GM18951 (cell line): ENCODE measurements around the gene NOB1.

ENCODE experiments used
- POLR2A ChIP-seq: IDR thresholded peaks from 4 replicates; pipeline ENCODE4 v1.6.1; 2011; ENCODE audit warnings: mild to moderate bottlenecking; ENCODE audit not compliant: insufficient read length, insufficient read depth; ENCODE audit errors: extremely low read depth
- in situ Hi-C: fragments of 300-500 bp; cut with MboI; formaldehyde crosslinking; loops from one replicate; pipeline ENCODE4 v1.12.0; 2022; ENCODE audit warnings: low sequenced_read_pairs, mixed read lengths, inconsistent platforms; ENCODE audit not compliant: unreplicated experiment

Gene NOB1

GRCh38 chr16:69724414-69724873 is 30.3 kb downstream of the NOB1 start:
- no peak for TF ChIP-seq POLR2A
- in situ Hi-C loops = no loop called here

DNA sequence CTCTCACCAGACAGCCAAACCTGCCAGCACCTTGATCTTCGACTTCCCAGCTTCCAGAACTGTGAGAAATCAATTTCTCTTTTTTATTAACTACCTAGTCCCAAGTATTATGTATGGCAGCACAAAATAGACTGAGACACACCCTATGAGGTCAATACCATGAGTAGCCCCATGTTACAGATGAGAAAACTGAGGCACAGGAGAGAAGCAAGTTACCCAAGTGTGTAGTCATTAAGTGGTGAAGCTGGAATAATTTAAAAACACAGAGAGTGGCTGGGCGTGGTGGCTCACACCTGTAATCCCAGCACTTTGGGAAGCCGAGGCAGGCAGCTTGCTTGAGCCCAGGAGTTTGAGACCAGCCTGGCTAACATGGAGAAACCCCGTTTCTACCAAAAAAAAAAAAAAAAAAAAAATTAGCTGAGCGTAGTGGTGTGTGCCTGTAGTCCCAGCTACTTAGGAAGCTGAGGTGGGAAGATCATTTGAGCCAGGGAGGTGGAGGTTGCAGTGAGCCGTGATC is 33.2 kb downstream of the NOB1 start:
- no peak for TF ChIP-seq POLR2A
- in situ Hi-C loops = no loop called here

- TF ChIP-seq POLR2A = no peak
- in situ Hi-C loops = no loop called here
Observed at GRCh38 chr16:69720822-69721430, 33.8 kb downstream of the NOB1 start.

- no peak for TF ChIP-seq POLR2A
- in situ Hi-C loops = no loop called here
Observed at GRCh38 chr16:69718111-69718764, 36.5 kb downstream of the NOB1 start.

DNA sequence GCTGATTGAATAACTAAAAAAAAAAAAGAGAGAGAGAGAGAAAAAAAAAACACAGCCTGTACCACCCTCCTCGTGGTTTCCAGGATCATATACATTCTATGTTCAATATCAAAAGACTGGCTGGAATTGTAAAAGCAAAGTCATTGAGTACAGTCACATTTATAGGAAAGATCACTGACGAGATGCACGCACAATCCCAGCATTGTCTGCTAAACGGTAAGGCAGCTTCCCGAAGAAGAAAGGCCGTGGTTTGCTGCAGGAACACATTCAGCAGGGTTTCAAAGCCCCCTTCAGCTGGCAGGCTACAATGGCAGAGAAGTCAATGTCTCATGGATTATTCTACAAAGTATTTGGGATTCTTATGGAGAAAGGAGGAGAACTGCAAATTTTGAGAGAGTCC is 37.7 kb downstream of the NOB1 start:
- TF ChIP-seq POLR2A = no peak
- in situ Hi-C loops = no loop called here

DNA sequence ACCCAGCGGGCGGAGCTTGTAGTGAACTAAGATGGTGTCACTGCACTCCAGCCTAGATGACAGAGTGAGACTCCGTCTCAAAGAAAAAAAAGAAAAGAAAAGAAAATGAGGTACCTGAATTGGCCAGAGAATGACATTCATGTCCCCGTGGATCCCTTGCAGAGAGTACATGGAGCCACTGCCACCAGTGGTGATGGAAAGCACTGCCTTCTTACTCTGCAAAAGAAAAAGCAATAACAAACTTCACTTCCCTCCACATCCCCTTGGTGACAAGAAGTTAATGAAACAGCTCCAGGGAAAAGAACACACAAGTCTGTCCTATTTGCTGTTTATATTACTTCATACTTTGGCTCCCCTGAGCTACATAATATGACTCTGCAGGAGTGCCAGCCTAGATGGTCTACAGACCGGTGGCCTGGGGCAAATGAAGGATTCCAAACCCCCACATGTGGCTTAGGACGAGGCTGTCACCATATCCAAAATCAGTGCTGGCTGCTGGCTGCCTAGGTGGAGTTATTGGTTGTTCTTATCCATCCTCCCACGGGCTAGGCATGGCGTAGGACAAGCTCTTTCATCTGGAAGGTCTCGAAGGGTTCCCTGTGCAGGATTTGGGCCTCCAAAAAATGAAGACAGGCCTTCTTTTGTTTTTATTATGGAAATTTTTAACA is 41.7 kb downstream of the NOB1 start:
- in situ Hi-C loops = no loop called here
- no peak for TF ChIP-seq POLR2A

GRCh38 chr16:69712277-69712676 is 42.4 kb downstream of the NOB1 start:
- in situ Hi-C loops = no loop called here
- TF ChIP-seq POLR2A = no peak

GRCh38 chr16:69711115-69711740 is 43.5 kb downstream of the NOB1 start:
- in situ Hi-C loops = no loop called here
- TF ChIP-seq POLR2A = no peak

DNA sequence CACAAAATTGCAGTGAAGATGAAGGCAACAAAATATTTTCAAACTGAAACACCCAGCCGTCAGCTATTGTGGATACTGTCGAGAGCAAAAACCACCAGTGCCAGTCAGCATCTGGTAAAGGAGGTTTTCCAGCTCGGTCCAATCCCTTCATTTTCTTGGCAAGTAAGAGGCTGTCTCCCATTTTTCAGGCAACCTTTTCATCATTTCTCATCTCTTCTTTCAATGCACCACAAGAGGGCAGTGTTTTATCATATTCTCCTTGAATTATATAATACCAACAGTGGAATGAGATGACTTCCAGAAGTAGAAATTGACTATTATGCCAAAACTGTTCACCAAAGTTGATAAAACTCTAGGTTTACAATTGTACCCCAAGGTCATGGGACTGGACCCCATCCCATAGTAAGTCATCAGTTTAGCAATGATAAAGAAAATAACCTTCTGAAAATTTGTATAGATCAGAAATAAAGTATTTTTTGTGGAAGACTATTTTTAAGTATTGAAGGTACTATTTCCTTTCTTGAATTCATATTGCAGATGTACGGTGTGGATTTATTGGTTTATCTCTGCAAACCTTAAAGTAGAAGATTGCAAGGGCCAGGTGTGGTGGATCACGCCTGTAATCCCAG is 45.2 kb downstream of the NOB1 start:
- TF ChIP-seq POLR2A = no peak
- in situ Hi-C loops = no loop called here

DNA sequence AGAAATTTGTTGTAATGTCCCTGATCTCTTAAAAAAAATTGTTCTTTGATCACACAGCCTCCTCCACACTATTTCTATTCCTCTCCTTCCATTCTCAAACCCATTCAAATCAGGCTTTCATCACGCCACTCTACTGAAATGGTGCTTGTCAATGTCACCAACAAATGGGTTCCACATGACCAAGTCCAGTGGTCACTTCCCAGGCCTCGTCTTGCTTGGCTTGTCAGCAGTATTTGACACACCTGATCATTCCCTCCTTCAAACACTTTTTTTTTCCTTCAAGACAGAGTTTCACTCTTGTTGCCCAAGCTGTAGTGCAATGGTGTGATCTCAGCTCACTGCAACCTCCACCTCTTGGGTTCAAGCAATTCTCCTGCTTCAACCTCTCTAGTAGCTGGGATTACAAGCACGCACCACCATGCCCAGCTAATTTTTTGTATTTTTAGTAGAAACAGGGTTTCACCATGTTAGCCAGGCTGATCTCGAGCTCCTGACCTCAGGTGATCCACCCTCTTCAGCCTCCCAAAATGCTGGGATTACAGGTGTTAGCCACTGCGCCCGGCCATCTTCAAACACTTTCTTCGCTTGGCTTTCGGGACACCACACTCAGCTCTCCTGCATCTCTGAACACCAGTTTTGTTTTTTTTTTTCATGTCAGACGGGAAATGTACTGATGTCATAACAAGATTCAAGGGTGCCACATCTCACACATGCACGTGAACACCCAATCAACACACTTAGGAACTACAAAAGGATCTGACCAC is 46.6 kb downstream of the NOB1 start:
- in situ Hi-C loops = no loop called here
- no peak for TF ChIP-seq POLR2A

DNA sequence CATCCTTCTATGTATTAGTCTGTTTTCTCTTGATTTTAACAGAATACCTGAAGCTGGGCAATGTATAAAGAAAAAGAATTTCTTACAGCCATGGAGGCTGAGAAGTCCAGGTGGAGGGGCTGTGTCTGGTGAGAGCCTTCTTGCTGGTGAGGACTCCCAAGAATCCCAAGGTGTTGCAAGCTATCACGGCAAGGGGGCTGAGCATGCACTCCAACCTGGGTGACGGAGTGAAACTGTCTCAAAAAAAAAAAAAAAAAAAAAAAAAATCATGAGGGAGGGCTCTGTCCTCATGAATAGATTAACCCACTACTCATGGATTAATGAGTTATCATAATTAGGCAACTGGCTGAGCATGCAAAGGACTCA is 47.8 kb downstream of the NOB1 start:
- no peak for TF ChIP-seq POLR2A
- in situ Hi-C loops = no loop called here

GRCh38 chr16:69706256-69706974 is 48.3 kb downstream of the NOB1 start:
- TF ChIP-seq POLR2A = no peak
- in situ Hi-C loops = no loop called here
